HL-60 (cell line): ENCODE measurements around the gene VAV2.

ENCODE experiments used
- CTCF ChIP-seq: IDR thresholded peaks from one replicate; pipeline ENCODE4 v1.5.1; 2011; ENCODE audit warnings: low read length, control low read depth, inconsistent platforms; ENCODE audit not compliant: insufficient read depth
- POLR2AphosphoS5 ChIP-seq: IDR thresholded peaks from 2 replicates; pipeline ENCODE4 v1.6.1; 2012; ENCODE audit warnings: low read depth
- REST ChIP-seq: IDR thresholded peaks from 2 replicates; pipeline ENCODE4 v1.6.1; 2012; ENCODE audit warnings: low read depth; ENCODE audit not compliant: insufficient replicate concordance
- SPI1 ChIP-seq: IDR thresholded peaks from 2 replicates; pipeline ENCODE4 v1.6.1; 2012; ENCODE audit warnings: low read depth, mild to moderate bottlenecking, borderline replicate concordance

GRCh38 chr9:133957328-133957727 lies 34.8 kb downstream of the VAV2 start:
- TF ChIP-seq POLR2AphosphoS5 = no peak
- TF ChIP-seq CTCF = no peak
- no peak for TF ChIP-seq SPI1
- no peak for TF ChIP-seq REST
